ENCODE data around the gene TOX2. TPM values are rescaled to one million over a fixed set of nuclear protein-coding genes. Genes with fewer than 3 reads are reported as not detected.

TOX2 gene
- total RNA-seq, 2 experiments from 2014 or later: 0.23 TPM; not detected in 1

DNA sequence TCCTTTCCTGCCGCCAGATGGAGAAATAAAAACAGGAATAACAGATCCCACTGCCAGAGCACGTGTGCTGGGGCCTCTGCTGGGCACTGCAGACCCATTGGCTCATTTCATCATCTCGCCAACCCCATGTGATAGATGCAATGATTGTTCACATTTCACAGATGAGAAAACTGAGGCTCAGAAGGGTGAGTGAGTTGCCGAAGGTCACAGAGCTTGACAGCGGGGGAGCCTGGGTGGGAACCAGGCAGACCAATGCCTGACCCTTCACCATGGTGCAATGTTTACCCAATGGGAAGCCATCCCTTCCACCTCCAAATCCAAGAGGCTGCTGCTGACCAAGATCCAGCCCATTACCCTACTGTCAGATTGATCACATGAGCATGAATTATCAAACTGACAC, 167.2 kb downstream of the TOX2 start:
- H3K4me3 ChIP-seq (ENCODE audit: low read depth, low read length, poor library complexity, severe bottlenecking): no peak overlapping the region
- H3K4me2 ChIP-seq (ENCODE audit: low read length): no peak overlapping the region
- no peaks in the 10 kb centered on the region for H3K79me2 ChIP-seq (ENCODE audit: insufficient read depth, low read depth, low read length)
- no peak overlapping the region for H2AFZ ChIP-seq (ENCODE audit: low read length)
- no peaks in the 10 kb centered on the region for H3K4me1 ChIP-seq (ENCODE audit: insufficient read depth, low read length, poor library complexity, severe bottlenecking)
- ChIA-PET CTCF (ENCODE audit: unreplicated experiment) (interaction anchor here (0.9 kb wide), 1 partner anchor 331 kb away, joined by 3 read pairs; no protein-coding TSS in a partner anchor), POLR2A (interaction anchor here (0.5 to 0.7 kb wide), 3 partner anchors 9 to 624 kb away, joined by 3 read pairs; no protein-coding TSS in a partner anchor)
- H4K20me1 ChIP-seq (ENCODE audit: insufficient read depth, low read length): no peaks in the 10 kb centered on the region
- no peak for TF ChIP-seq EZH2phosphoT487 (IDR thresholded peaks at IDR 0.05; ENCODE audit: borderline replicate concordance, low read depth, low read length)
- TF ChIP-seq, protein P1, sequence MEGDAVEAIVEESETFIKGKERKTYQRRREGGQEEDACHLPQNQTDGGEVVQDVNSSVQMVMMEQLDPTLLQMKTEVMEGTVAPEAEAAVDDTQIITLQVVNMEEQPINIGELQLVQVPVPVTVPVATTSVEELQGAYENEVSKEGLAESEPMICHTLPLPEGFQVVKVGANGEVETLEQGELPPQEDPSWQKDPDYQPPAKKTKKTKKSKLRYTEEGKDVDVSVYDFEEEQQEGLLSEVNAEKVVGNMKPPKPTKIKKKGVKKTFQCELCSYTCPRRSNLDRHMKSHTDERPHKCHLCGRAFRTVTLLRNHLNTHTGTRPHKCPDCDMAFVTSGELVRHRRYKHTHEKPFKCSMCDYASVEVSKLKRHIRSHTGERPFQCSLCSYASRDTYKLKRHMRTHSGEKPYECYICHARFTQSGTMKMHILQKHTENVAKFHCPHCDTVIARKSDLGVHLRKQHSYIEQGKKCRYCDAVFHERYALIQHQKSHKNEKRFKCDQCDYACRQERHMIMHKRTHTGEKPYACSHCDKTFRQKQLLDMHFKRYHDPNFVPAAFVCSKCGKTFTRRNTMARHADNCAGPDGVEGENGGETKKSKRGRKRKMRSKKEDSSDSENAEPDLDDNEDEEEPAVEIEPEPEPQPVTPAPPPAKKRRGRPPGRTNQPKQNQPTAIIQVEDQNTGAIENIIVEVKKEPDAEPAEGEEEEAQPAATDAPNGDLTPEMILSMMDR (conservative IDR thresholded peaks at IDR 0.05; ENCODE audit: low read length): no peak
- BruUV-seq (replicated peaks): no TSS peak
- DNase-seq (ENCODE audit: low spot score): no peak
- H3K27ac ChIP-seq (ENCODE audit: low read depth, low read length, poor library complexity, severe bottlenecking): no peak overlapping the region
- intact Hi-C loops (cut with micrococcal nuclease; ENCODE audit: unreplicated experiment): no loop called here
- no peaks in the 10 kb centered on the region for H3K9me2 ChIP-seq (ENCODE audit: insufficient read depth, low read length)
- H3K36me3 ChIP-seq (ENCODE audit: insufficient read depth, low read length): no peaks in the 10 kb centered on the region
- no peaks in the 10 kb centered on the region for H3K9me3 ChIP-seq (ENCODE audit: low read length)

DNA sequence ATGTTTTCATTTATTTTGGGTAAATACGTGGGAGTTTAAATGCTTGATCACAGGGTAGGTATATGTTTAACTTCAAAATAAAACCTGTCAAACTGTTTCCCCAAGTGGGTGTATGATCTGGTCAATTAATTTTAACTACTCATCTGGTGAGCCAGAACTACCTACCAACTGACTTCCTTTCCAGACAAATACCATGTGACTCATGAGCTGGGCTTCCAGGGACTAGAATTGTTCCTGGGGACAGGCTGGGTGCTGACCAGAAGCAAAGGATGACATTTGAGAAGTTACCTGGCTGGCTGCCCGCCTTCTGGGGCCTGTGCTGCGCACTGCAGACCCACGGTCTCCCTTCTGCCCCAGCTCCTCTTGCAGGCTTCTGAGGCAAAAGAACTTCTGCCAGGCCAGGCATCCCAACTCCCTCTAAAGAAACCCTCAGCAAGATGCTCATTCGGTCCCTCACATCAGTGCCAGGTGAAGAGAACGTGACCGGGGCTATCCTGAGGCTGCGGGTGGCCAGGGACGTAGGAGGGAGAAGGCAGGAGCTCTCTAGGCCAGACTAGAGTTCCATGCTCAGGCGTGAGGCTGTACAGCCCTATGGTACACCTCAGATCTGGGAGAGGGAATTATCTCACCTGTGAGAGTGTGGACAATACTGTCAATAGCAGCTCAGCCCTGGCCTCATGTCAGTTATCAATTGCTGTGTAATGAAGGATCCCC, 168.7 kb downstream of the TOX2 start:
- no TSS peak for BruUV-seq (replicated peaks)
- Histone ChIP-seq H3K4me2 (ENCODE audit: low read length) (no peak overlapping the region), H2AFZ (ENCODE audit: low read length) (no peak overlapping the region), H3K4me1 (ENCODE audit: insufficient read depth, low read length, poor library complexity, severe bottlenecking) (no peaks in the 10 kb centered on the region), H3K4me3 (ENCODE audit: low read depth, low read length, poor library complexity, severe bottlenecking) (no peak overlapping the region), H3K9me2 (ENCODE audit: insufficient read depth, low read length) (no peaks in the 10 kb centered on the region), H4K20me1 (ENCODE audit: insufficient read depth, low read length) (no peaks in the 10 kb centered on the region), H3K9me3 (ENCODE audit: low read length) (no peaks in the 10 kb centered on the region), H3K79me2 (ENCODE audit: insufficient read depth, low read depth, low read length) (no peaks in the 10 kb centered on the region), H3K36me3 (ENCODE audit: insufficient read depth, low read length) (no peaks in the 10 kb centered on the region), H3K27ac (ENCODE audit: low read depth, low read length, poor library complexity, severe bottlenecking) (no peak overlapping the region)
- ChIA-PET CTCF (ENCODE audit: unreplicated experiment) (no interaction called here), POLR2A (interaction anchor here (0.7 kb wide), 2 partner anchors 231 to 1334 kb away, joined by 3 to 6 read pairs; no protein-coding TSS in a partner anchor)
- DNase-seq (ENCODE audit: low spot score): no peak
- intact Hi-C loops (cut with micrococcal nuclease; ENCODE audit: unreplicated experiment): no loop called here
- TF ChIP-seq EZH2phosphoT487 (IDR thresholded peaks at IDR 0.05; ENCODE audit: borderline replicate concordance, low read depth, low read length): no peak

DNA sequence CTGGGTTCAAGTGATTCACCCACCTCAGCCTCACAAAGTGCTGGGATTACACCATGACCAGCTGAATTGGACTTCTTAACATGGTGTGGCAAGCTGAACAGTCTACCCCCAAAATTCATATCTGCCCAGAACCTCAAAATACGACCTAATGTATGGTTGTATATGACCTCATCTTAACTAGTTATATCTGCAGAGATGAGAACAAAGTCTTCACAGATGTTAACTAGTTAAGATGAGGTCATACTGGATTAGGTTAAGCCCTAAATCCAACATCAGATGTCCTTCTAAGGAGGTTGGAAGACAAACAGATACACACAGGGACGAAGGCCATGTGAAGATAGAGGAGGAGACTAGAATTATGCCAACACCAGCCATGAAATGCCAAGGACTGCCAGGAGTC, 169.8 kb downstream of the TOX2 start:
- Histone ChIP-seq H3K9me3 (ENCODE audit: low read length) (no peaks in the 10 kb centered on the region), H3K4me1 (ENCODE audit: insufficient read depth, low read length, poor library complexity, severe bottlenecking) (no peaks in the 10 kb centered on the region), H3K4me2 (ENCODE audit: low read length) (no peak overlapping the region), H2AFZ (ENCODE audit: low read length) (no peak overlapping the region), H3K4me3 (ENCODE audit: low read depth, low read length, poor library complexity, severe bottlenecking) (no peak overlapping the region), H3K9me2 (ENCODE audit: insufficient read depth, low read length) (no peaks in the 10 kb centered on the region), H4K20me1 (ENCODE audit: insufficient read depth, low read length) (no peaks in the 10 kb centered on the region), H3K36me3 (ENCODE audit: insufficient read depth, low read length) (no peaks in the 10 kb centered on the region), H3K27ac (ENCODE audit: low read depth, low read length, poor library complexity, severe bottlenecking) (no peak overlapping the region), H3K79me2 (ENCODE audit: insufficient read depth, low read depth, low read length) (no peaks in the 10 kb centered on the region)
- TF ChIP-seq, protein P1 (conservative IDR thresholded peaks at IDR 0.05; ENCODE audit: low read length): no peak
- TF ChIP-seq EZH2phosphoT487 (IDR thresholded peaks at IDR 0.05; ENCODE audit: borderline replicate concordance, low read depth, low read length): no peak
- ChIA-PET CTCF (ENCODE audit: unreplicated experiment) (no interaction called here), POLR2A (interaction anchor here (0.7 kb wide), 3 partner anchors 38 to 540 kb away, joined by 3 to 5 read pairs (median 3); no protein-coding TSS in a partner anchor)
- intact Hi-C loops (cut with micrococcal nuclease; ENCODE audit: unreplicated experiment): no loop called here
- BruUV-seq (replicated peaks): no TSS peak
- no peak for DNase-seq (ENCODE audit: low spot score)
